Neural cell (in vitro differentiated cells): ENCODE results near the gene MICAL2.

Source experiments
- EP300 ChIP-seq: fragments of 450-650 bp; conservative IDR thresholded peaks from 2 replicates; pipeline ENCODE4 v1.6.1; 2014; ENCODE audit warnings: antibody characterized with exemption, mild to moderate bottlenecking, moderate library complexity; ENCODE audit not compliant: poor library complexity, severe bottlenecking
- EZH2 ChIP-seq: fragments of 200-600, 300-800 bp; shearing (Covaris generic), sonication (generic); IDR thresholded peaks from 2 replicates; pipeline ENCODE4 v1.6.1; 2014; ENCODE audit warnings: antibody characterized with exemption, low read length, borderline replicate concordance, mild to moderate bottlenecking; ENCODE audit not compliant: insufficient read depth, poor library complexity, severe bottlenecking
- MXI1 ChIP-seq: fragments of 450-650 bp; conservative IDR thresholded peaks from 2 replicates; pipeline ENCODE4 v1.6.1; 2014; ENCODE audit warnings: antibody characterized with exemption, mild to moderate bottlenecking; ENCODE audit not compliant: poor library complexity, severe bottlenecking
- POLR2AphosphoS5 ChIP-seq: IDR thresholded peaks from 2 replicates; pipeline ENCODE4 v1.6.1; 2012
- RAD21 ChIP-seq: fragments of 450-650 bp; conservative IDR thresholded peaks from 2 replicates; pipeline ENCODE4 v1.6.1; 2014; ENCODE audit warnings: antibody characterized with exemption, mild to moderate bottlenecking, moderate library complexity
- REST ChIP-seq: IDR thresholded peaks from 2 replicates; pipeline ENCODE4 v1.6.1; 2012; ENCODE audit warnings: borderline replicate concordance
- TAF1 ChIP-seq: IDR thresholded peaks from 2 replicates; pipeline ENCODE4 v1.6.1; 2012; ENCODE audit warnings: low read depth
- TF ChIP-seq, protein P1 (sequence below): fragments of 450-650 bp; IDR thresholded peaks from 2 replicates; pipeline ENCODE4 v1.5.1; 2014; ENCODE audit warnings: antibody characterized with exemption, mild to moderate bottlenecking, moderate library complexity; ENCODE audit not compliant: poor library complexity, severe bottlenecking

DNA sequence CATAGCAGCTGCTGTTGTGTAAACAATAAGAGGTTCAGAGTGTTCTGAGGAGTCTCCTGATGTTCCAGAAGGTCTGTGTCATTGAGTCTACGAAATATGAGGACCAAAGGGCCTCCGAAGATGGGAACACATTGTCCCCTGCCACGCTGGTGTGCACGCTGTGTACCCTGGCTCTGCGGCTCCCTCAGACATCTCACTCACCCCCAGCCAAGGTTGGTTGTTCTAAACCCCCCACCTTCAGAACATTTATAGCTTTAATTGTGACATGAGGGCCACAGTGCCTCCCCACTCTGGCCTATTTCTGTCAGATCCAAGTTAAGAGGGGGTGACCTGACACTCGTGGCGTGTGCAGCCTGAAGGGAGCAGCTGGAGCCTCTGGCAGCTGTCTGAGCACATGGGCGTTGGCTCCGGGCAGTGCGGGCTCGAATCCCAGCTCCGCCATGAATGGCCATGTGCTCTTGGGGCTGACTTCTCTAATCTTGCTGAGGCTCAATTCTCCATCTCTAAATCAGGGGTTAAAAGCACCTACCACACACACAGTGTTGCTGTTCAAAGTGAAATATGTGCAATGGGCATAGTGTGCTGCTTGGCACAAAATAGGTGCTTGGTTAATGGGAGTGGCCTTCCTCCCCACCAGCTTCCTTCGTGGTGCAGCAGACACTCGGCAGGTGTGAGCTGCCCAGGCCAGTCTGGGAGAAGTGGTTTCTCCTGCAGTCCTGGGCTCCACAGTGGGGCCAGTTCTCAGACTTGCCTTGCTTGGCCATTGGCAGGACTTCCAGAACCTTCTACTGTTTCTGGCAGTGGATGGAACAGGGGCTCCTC, 39.7 kb upstream of the MICAL2 start:
- TF ChIP-seq POLR2AphosphoS5: no peak
- TF ChIP-seq, protein P1, sequence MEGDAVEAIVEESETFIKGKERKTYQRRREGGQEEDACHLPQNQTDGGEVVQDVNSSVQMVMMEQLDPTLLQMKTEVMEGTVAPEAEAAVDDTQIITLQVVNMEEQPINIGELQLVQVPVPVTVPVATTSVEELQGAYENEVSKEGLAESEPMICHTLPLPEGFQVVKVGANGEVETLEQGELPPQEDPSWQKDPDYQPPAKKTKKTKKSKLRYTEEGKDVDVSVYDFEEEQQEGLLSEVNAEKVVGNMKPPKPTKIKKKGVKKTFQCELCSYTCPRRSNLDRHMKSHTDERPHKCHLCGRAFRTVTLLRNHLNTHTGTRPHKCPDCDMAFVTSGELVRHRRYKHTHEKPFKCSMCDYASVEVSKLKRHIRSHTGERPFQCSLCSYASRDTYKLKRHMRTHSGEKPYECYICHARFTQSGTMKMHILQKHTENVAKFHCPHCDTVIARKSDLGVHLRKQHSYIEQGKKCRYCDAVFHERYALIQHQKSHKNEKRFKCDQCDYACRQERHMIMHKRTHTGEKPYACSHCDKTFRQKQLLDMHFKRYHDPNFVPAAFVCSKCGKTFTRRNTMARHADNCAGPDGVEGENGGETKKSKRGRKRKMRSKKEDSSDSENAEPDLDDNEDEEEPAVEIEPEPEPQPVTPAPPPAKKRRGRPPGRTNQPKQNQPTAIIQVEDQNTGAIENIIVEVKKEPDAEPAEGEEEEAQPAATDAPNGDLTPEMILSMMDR: no peak
- no peak for TF ChIP-seq EP300
- TF ChIP-seq TAF1: no peak
- TF ChIP-seq REST: no peak
- TF ChIP-seq EZH2: no peak
- no peak for TF ChIP-seq RAD21
- TF ChIP-seq MXI1: no peak
